Measurements from ENCODE around the gene DUOXA1.

Gene DUOXA1

DNA sequence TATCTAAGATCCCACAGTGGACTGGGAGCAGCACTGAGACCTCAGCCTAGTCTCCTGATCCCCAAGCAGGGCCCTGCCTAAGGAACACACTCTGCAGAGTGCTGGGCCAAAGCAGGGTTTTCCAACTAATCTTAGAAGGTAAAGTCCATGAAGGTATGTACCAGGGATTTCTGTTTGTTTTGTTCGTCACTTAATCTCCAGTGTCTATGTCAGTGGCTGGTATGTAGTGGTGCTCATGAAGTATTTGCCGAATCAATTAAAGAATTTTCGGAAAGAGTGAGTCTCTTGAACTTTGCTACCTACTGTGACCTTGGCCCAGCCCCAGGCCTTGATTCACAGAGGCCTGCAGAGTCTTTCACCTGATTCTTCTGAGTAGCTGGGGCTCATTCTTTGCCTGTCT, 1.8 kb upstream of the DUOXA1 start:
- DNase-seq (ENCODE audit: low spot score), result no peak

DNA sequence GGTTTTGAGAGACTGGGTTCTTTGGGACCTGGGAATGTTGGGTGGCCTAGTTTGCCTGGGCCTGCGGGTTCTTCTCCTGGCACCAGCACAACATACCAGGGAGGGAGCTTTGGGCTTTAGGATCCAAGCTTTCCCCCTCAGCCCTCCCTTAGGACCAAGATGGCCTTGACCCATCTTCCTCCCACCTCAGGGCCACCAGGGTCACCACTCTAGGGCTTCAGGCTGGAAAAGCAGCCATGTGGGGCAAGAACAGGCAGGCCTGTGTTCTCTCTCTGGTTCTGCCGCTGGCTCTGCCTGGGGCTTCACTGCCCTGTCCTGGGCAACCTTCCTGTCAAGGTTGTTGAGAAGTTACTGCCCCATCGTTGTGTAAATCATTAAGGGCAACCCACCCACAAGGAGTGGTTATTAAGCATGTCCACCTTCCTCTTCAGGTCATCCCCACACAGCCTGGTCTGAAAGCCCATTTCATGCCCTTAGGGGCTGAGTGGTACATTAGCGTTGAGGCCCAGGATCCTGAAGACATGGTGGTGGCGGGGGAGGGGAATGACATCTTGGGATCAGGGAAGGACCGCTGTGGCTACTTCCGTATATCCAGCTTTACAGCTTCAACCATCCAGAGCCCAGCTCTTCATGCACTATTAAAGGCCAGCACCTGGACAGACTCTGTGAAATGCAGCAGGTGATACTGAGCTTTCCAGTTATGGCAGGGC, 767 bp upstream of the DUOXA1 start:
- no peak for DNase-seq (ENCODE audit: low spot score)

DNA sequence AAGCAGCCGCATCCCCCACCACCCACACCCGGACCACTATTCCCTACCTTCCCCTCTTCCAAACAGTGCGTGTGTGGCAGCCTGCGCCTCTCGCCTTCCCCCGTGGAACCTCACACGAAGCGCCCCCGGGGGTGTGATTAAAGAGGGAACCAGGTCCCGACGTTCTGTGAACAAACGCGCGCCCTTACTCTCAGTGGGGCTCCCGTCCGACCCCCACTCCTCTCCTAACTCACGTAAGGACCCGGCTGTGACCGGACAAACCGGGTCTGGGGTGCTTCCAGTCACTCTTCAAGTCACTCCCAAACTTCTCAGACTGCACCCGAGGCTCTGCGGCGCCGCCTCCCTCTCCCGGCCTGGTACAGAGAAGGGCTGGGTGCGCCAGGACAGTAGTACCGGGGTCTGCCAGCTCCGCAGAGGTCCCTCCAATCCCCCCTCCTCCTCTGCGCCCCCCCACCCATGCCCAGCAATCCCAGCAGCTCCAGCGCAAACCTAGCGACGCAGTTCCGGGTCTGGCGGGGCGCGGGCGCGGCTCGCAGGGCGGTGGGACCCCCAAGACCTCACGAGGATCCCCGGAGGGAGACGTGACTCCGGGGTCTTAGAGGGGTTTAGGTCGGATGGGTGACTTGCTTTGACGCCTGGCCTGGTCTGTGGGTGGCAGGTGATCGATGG, 574 bp downstream of the DUOXA1 start:
- no peak for DNase-seq (ENCODE audit: low spot score)

- DNase-seq (ENCODE audit: low spot score), result peak; percentile 64
These were observed 3.0 kb downstream of the DUOXA1 start for GRCh38 chr15:45126535-45127158.

- DNase-seq (ENCODE audit: low spot score), result no peak
These were observed 6.3 kb downstream of the DUOXA1 start for GRCh38 chr15:45123397-45123796.

DNA sequence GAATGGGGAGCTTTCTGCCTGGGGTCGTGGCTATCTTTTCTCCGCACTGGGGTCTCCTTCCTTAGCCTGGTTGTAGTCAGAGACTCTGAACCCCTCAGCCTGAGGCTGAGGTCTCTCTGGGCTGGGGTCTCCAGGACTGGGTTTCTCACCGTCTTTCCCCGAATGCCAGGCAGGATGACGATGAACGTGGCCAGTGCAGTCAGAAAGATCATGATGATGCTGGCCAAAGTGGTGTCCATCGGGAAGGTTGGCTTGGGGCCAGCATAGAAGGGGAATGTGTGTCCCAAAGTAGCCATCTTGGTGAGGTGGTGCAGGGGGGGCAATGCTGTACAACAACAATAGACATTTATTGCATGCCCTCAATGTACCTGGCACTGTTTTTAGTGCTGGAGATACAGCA, 7.0 kb downstream of the DUOXA1 start:
- DNase-seq (ENCODE audit: low spot score), result no peak

- DNase-seq (ENCODE audit: low spot score), result no peak
These were observed 7.8 kb downstream of the DUOXA1 start for GRCh38 chr15:45121706-45122417.

- no peak for DNase-seq (ENCODE audit: low spot score)
These were observed 8.7 kb downstream of the DUOXA1 start for GRCh38 chr15:45121020-45121419.

- DNase-seq (ENCODE audit: low spot score), result no peak
These were observed 9.4 kb downstream of the DUOXA1 start for GRCh38 chr15:45120081-45120972.

GRCh38 chr15:45118996-45119395, 10.7 kb downstream of the DUOXA1 start:
- no peak for DNase-seq (ENCODE audit: low spot score)

DNA sequence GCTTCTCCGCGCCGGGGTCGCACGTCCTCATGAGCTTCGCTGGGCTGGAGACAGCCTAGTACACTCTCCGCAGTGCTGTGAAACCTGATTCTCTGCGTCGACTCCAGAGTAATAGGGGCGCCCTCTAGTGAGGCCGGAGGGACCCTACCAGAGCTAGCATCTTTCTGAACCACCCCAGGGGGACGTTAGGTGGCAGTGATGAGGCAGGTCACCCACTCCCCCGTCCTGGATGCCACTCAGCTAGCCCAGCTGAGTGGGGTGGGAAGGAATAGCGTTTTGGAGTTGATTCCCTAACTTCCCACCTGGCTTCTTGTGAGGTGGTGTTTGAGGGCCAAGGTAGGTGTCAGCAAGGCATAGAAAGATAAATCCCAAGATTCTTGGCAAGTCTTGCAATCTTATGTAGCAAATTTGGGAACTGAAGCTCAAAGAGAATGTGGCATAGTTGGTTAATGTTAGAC, 11.5 kb downstream of the DUOXA1 start:
- DNase-seq (ENCODE audit: low spot score), result peak; percentile 84

DNA sequence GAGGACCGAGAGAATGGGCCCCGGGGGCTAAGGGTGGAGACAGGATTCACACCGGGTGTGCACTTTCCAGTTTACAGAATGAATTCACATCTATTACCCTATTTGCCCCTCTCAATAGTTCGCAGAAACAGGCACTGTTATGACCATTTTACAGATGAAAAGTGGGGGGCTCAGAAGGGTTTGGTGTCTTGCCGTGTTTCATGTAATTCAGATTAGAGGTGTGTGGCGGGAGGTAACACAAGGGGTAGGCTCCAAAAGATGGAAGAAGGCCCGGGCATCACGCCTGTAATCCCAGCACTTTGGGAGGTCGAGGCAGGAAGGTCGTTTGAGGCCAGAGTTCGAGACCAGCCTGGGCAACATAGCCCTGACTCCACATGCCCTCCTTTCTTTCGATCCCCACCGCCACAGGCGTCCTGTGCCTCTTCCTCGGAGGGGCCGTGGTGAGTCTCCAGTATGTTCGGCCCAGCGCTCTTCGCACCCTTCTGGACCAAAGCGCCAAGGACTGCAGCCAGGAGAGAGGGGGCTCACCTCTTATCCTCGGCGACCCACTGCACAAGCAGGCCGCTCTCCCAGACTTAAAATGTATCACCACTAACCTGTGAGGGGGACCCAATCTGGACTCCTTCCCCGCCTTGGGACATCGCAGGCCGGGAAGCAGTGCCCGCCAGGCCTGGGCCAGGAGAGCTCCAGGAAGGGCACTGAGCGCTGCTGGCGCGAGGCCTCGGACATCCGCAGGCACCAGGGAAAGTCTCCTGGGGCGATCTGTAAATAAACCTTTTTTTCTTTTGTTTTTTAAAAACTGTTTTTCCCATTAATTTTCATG, 12.2 kb downstream of the DUOXA1 start:
- no peak for DNase-seq (ENCODE audit: low spot score)

DNA sequence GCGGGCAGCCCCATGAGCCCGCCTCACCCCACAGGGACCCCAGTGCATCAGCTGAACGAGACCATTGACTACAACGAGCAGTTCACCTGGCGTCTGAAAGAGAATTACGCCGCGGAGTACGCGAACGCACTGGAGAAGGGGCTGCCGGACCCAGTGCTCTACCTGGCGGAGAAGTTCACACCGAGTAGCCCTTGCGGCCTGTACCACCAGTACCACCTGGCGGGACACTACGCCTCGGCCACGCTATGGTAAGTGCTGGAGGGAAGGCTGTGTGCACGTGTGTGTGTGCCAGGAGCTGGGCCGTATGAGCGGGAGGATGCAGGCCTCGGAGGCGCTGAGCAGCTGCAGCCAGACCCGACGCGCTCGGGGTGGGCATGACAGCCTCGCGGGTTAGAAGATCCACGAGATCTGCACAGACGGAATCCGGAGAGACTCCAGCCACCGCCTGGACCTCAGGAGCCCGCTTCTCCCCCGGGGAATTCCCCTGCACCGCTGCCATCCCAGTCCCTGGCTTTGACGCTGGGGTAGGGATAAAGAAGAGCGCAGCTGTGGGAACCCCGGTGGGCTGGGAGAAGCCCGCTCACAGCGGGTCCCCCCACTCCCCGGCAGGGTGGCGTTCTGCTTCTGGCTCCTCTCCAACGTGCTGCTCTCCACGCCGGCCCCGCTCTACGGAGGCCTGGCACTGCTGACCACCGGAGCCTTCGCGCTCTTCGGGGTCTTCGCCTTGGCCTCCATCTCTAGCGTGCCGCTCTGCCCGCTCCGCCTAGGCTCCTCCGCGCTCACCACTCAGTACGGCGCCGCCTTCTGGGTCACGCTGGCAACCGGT, 13.0 kb downstream of the DUOXA1 start:
- DNase-seq (ENCODE audit: low spot score), result no peak

DNA sequence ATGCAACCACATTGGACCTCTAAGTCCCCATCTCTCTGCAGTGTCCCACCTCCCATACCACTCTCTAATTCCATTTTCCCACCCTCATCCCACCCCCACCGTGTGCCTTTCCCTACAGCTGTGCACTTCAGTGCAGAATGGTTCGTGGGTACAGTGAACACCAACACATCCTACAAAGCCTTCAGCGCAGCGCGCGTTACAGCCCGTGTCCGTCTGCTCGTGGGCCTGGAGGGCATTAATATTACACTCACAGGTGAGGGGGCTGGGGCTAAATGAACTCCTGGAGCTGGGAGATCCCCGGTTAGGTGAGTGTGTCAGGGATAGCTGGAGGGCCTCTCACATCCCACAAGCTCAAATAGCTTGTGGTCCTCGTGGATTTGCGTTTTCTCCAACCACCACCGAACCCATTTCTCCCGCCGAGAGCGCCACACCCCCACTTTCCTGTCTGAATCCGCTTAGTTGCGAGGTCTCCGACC, 13.6 kb downstream of the DUOXA1 start:
- DNase-seq (ENCODE audit: low spot score), result no peak

DNA sequence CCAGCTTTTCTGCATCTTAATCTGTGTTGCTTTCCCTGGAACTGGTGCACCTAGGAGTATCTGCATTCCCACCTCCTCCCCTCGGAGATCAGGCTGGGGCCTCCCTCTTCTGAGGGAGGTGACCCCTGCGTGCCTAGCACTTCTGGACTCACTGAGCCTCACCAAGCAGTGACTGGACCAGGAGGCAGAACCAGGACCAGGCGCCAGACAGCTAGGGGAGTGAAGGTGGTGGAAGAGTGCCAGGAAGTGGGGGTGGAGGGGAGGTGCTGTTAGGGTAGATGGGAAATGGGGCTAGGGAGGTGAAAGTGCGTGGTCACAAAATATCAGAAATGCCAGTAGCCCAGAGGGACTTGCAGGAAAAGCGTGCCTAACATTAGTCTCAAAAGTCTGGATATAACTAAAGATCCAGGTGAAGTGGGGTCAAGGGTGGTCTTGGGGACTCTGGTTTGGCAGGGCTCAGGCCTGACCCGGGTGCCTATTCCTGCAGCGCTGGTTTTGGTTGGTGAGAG, 14.3 kb downstream of the DUOXA1 start:
- DNase-seq (ENCODE audit: low spot score), result no peak

GRCh38 chr15:45114751-45115085, 15.0 kb downstream of the DUOXA1 start:
- no peak for DNase-seq (ENCODE audit: low spot score)

DNA sequence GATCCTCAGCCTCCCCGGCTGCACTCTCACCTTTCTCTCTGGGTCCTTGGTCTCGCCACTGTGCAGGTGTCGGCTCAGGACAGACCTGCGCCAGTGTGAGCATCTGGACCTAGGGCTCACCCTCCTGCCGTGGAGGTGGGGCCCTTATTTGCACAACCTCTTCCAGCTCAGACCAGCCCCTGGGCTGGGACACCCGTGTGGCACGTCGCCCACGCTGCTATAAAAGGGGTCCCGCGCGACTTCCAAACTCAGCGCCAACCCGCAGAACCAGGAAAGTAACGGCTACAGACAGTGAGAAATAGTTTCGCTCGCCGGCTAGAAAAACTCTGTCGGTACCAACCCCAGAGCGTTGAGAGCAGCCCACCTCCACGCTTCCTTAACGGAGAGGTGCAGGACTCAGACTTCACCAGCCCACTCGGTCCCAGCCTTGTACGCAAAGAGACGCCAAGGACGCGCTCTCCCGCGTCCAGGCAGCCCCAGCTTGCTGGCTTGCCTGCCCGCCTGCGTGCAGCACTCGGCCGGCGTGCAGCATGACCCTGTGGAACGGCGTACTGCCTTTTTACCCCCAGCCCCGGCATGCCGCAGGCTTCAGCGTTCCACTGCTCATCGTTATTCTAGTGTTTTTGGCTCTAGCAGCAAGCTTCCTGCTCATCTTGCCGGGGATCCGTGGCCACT, 15.5 kb downstream of the DUOXA1 start, which contains the start of the genes DUOX2 and DUOXA2:
Gene DUOX2, minus strand, starts transcription at position 97 of the 675 bp plus-strand sequence. CDS start 761 bp downstream, outside the sequence.
Gene DUOXA2, plus strand, starts transcription at position 251 of the 675 bp plus-strand sequence. Its CDS starts 280 bp downstream, at position 531.
- no peak for DNase-seq (ENCODE audit: low spot score)

DNA sequence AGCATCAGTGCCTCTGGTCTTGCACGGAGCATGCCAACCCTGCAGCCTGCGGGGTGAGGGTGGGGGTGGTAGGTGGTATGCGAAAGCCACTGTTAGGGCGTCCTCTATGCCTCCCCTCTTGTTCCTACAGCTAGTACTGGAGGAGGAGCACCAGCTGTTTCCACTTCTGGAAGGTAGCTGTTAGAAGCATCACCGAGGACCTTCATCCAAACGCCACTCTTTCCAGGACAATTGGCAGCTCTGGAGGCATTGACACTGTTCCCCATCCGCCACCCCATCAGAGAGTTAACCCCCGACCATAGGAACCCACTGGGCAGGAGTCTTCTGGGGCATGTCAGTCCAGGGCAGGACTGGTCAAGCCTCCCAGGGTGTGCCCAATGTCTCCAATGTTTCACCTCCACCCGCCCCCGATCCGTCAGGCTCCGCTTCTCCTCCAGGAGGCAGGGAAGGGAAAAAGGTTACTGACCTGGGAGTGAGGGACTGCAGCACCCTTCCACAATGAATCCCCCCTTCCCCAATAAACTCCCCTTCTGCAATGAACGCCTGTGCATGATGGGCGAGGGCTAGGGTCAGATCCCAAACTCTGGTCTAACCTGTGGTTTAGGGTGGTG, 16.2 kb downstream of the DUOXA1 start:
- DNase-seq (ENCODE audit: low spot score), result no peak

Data from CD4-positive, alpha-beta T cell treated with Interleukin-2 at 100 ng/mL for 4 hours (primary cell).